A673 (cell line): Measurements from ENCODE around the gene SEL1L3.

Source experiments
- CTCF ChIP-seq: fragments of 300-800, 200-600 bp; sonication (generic); conservative IDR thresholded peaks from 2 replicates; pipeline ENCODE4 v1.5.1; 2017; ENCODE audit warnings: low read depth, mild to moderate bottlenecking, antibody characterized with exemption, low read length, moderate library complexity, mixed read lengths
- EZH2 ChIP-seq: fragments of 200-600 bp; sonication (generic); IDR thresholded peaks from 2 replicates; pipeline ENCODE4 v1.6.1; 2017; ENCODE audit warnings: borderline replicate concordance, low read depth, mild to moderate bottlenecking, mixed read lengths, antibody characterized with exemption, low read length; ENCODE audit not compliant: poor library complexity, severe bottlenecking

- TF ChIP-seq EZH2 (no peak), CTCF (no peak)
Observed at GRCh38 chr4:25795091-25795490, 67.7 kb downstream of the SEL1L3 start.
